K562 (cell line): Measurements from ENCODE around the gene TMEM139. TPM values are rescaled to one million over a fixed set of nuclear protein-coding genes. Genes with fewer than 3 reads are reported as not detected.

ENCODE experiments used
- ATF7 ChIP-seq: fragments of 450-650 bp; IDR thresholded peaks from 2 replicates; pipeline ENCODE4 v1.7.1; 2014; ENCODE audit warnings: mild to moderate bottlenecking, moderate library complexity
- KLF6 ChIP-seq: fragments of 250-450 bp; sonication (Bioruptor Pico); IDR thresholded peaks from 2 replicates; pipeline ENCODE4 v1.4.0; 2020; ENCODE audit warnings: mild to moderate bottlenecking, moderate library complexity, borderline replicate concordance
- L3MBTL2 ChIP-seq: fragments of 450-650 bp; IDR thresholded peaks from 2 replicates; pipeline ENCODE4 v1.6.1; 2016; ENCODE audit warnings: mild to moderate bottlenecking, moderate library complexity
- MYBL2 ChIP-seq, 2 experiments: fragments of 450-650 bp in 1 of 2; sonication (generic) in 1 of 2; formaldehyde crosslinking in 1 of 2; IDR thresholded peaks; 2 replicates each; pipeline versions ENCODE4 v1.6.1 to v1.8.1; 2017 to 2022; ENCODE audit warnings: borderline replicate concordance in 1 of 2, inconsistent platforms in 1 of 2, low read depth in 1 of 2, mild to moderate bottlenecking in 1 of 2, missing genetic modification reagents in 1 of 2, moderate library complexity in 1 of 2
- ZNF174 ChIP-seq: fragments of 250-450 bp; sonication (Bioruptor Pico); IDR thresholded peaks from 2 replicates; pipeline ENCODE4 v1.4.0; 2020; ENCODE audit warnings: mild to moderate bottlenecking
- ZNF318 ChIP-seq, 2 experiments: fragments of 450-650 bp; IDR thresholded peaks; 2 replicates each; pipeline ENCODE4 v1.6.1; 2016; ENCODE audit warnings: mild to moderate bottlenecking in 2 of 2, borderline replicate concordance in 1 of 2, low read depth in 1 of 2, moderate library complexity in 1 of 2
- polyA plus RNA-seq, 8 experiments: library from polyadenylated mRNA; depleted of rRNA in 4 of 8; stranded (reverse) in 5 of 8; unstranded in 3 of 8; fragments of >200 nt; fragmentation: Nextera tagmentation in 2 of 8; fragmentation: Illumina TruSeq in 1 of 8; extraction: Ambion mirVana in 2 of 8; extraction: Trizol in 1 of 8; gene quantifications; 2 replicates each; pipeline versions ENCODE4 v1.2.1 to v1.2.3, GENCODE V29; 2011 to 2014; ENCODE audit warnings: inconsistent platforms in 1 of 8, missing spikeins in 1 of 8
- total RNA-seq, 7 experiments: library from RNA; depleted of rRNA in 6 of 7; stranded (reverse); fragments of >200 nt in 6 of 7; fragmentation: Illumina TruSeq in 2 of 7; extraction: Trizol in 2 of 7; gene quantifications; 2 replicates each; pipeline versions ENCODE4 v1.2.1 to v1.2.3, GENCODE V29; 2011 to 2021; ENCODE audit warnings: low replicate concordance in 1 of 7
- TF ChIP-seq, protein P1 (sequence below): sonication (generic); formaldehyde crosslinking; IDR thresholded peaks from 2 replicates; pipeline ENCODE4 v1.9.0; 2022; ENCODE audit warnings: mild to moderate bottlenecking, missing genetic modification reagents
- TF ChIP-seq, protein P2 (sequence below): fragments of 450-650 bp; formaldehyde crosslinking; IDR thresholded peaks from 2 replicates; pipeline ENCODE4 v1.4.0; 2022; ENCODE audit warnings: missing genetic modification characterization
- TF ChIP-seq, protein P3 (sequence below): fragments of 200-800 bp; sonication (Bioruptor generic); IDR thresholded peaks from 2 replicates; pipeline ENCODE4 v1.6.1; 2016; ENCODE audit warnings: missing genetic modification characterization, missing compliant biosample characterization

Gene TMEM139
- total and polyA plus RNA-seq, 9 of the 15 experiments (the other 6 are each of a cell fraction or from before 2014, with no cell fraction given) = 0.27 to 1.8 (median 0.79) TPM

GRCh38 chr7:143287935-143288826, 3.4 kb downstream of the TMEM139 start, which contains the start of gene CASP2 (continued):
- TF ChIP-seq, protein P1, sequence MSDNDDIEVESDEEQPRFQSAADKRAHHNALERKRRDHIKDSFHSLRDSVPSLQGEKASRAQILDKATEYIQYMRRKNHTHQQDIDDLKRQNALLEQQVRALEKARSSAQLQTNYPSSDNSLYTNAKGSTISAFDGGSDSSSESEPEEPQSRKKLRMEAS (CRISPR knock-in tag) = peak; percentile 100
- TF ChIP-seq ATF7 (peak; percentile 84; the same call in 1 of the 2 replicates), MYBL2 (IDR thresholded peaks at IDR 0.05; ENCODE audit: low read depth) (peak; percentile 81), MYBL2 (CRISPR knock-in tag; IDR thresholded peaks at IDR 0.05; ENCODE audit: borderline replicate concordance) (no peak), ZNF318 (IDR thresholded peaks at IDR 0.05; ENCODE audit: borderline replicate concordance in 1 of 2, low read depth in 1 of 2) (no peak), ZNF174 (CRISPR knock-in tag) (no peak), L3MBTL2 (peak; percentile 100), KLF6 (CRISPR knock-in tag) (peak; percentile 69; the same call in 1 of the 2 replicates)
- TF ChIP-seq, protein P2, sequence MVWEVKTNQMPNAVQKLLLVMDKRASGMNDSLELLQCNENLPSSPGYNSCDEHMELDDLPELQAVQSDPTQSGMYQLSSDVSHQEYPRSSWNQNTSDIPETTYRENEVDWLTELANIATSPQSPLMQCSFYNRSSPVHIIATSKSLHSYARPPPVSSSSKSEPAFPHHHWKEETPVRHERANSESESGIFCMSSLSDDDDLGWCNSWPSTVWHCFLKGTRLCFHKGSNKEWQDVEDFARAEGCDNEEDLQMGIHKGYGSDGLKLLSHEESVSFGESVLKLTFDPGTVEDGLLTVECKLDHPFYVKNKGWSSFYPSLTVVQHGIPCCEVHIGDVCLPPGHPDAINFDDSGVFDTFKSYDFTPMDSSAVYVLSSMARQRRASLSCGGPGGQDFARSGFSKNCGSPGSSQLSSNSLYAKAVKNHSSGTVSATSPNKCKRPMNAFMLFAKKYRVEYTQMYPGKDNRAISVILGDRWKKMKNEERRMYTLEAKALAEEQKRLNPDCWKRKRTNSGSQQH (CRISPR knock-in tag) = peak; percentile 47; the same call in 1 of the 2 replicates
- TF ChIP-seq, protein P3, sequence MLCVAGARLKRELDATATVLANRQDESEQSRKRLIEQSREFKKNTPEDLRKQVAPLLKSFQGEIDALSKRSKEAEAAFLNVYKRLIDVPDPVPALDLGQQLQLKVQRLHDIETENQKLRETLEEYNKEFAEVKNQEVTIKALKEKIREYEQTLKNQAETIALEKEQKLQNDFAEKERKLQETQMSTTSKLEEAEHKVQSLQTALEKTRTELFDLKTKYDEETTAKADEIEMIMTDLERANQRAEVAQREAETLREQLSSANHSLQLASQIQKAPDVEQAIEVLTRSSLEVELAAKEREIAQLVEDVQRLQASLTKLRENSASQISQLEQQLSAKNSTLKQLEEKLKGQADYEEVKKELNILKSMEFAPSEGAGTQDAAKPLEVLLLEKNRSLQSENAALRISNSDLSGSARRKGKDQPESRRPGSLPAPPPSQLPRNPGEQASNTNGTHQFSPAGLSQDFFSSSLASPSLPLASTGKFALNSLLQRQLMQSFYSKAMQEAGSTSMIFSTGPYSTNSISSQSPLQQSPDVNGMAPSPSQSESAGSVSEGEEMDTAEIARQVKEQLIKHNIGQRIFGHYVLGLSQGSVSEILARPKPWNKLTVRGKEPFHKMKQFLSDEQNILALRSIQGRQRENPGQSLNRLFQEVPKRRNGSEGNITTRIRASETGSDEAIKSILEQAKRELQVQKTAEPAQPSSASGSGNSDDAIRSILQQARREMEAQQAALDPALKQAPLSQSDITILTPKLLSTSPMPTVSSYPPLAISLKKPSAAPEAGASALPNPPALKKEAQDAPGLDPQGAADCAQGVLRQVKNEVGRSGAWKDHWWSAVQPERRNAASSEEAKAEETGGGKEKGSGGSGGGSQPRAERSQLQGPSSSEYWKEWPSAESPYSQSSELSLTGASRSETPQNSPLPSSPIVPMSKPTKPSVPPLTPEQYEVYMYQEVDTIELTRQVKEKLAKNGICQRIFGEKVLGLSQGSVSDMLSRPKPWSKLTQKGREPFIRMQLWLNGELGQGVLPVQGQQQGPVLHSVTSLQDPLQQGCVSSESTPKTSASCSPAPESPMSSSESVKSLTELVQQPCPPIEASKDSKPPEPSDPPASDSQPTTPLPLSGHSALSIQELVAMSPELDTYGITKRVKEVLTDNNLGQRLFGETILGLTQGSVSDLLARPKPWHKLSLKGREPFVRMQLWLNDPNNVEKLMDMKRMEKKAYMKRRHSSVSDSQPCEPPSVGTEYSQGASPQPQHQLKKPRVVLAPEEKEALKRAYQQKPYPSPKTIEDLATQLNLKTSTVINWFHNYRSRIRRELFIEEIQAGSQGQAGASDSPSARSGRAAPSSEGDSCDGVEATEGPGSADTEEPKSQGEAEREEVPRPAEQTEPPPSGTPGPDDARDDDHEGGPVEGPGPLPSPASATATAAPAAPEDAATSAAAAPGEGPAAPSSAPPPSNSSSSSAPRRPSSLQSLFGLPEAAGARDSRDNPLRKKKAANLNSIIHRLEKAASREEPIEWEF (CRISPR knock-in tag) = no peak
